H1 (cell line): ENCODE measurements around the gene CYP2E1. TPM values are rescaled to one million over a fixed set of nuclear protein-coding genes. Genes with fewer than 3 reads are reported as not detected.

Experiments used
- CBX8 ChIP-seq: fragments of 300-800, 300-1000 bp; sonication (generic); IDR thresholded peaks from 2 replicates; pipeline ENCODE4 v1.7.1; 2016; ENCODE audit warnings: low read depth, low read length, borderline replicate concordance
- CTBP2 ChIP-seq: IDR thresholded peaks from 2 replicates; pipeline ENCODE4 v1.7.0; 2011; ENCODE audit warnings: borderline replicate concordance, mild to moderate bottlenecking, moderate library complexity, mixed read lengths, low read length; ENCODE audit not compliant: insufficient read depth, insufficient read length
- KDM5A ChIP-seq: fragments of 200-600 bp; IDR thresholded peaks from 2 replicates; pipeline ENCODE4 v1.7.1; 2012; ENCODE audit warnings: mild to moderate bottlenecking, low read length, inconsistent platforms, mixed read lengths
- polyA plus RNA-seq, 7 experiments: library from polyadenylated mRNA; depleted of rRNA in 3 of 7; stranded (reverse) in 5 of 7; unstranded in 2 of 7; fragments of >200 nt in 5 of 7; fragments of 200-250 nt in 2 of 7; gene quantifications; 1 replicate in 5 of 7; 2 replicates in 1 of 7; 4 replicates in 1 of 7; pipeline versions ENCODE4 v1.2.1 to v1.2.3, GENCODE V29; 2011 to 2013; ENCODE audit warnings: missing spikeins in 2 of 7, mixed read lengths in 2 of 7
- total RNA-seq: library from RNA; stranded (reverse); fragmentation: NEBNext Ultra II Directional; extraction: Animal tissue kit (Norgen Biotek cat#: 25700); gene quantifications from 2 replicates; pipeline ENCODE4 v1.2.1, GENCODE V29; 2021

Gene CYP2E1
- total and polyA plus RNA-seq, 2 of the 8 experiments (the other 6 are each of a cell fraction or from before 2014, with no cell fraction given): 0.11 TPM; not detected in 1

- no peak for TF ChIP-seq CBX8
- TF ChIP-seq CTBP2: no peak
- TF ChIP-seq KDM5A: no peak
These were observed 38.8 kb upstream of the CYP2E1 start (continued) for GRCh38 chr10:133488354-133488753.
